H1 (cell line): ENCODE measurements around the gene HSCB. TPM values are rescaled to one million over a fixed set of nuclear protein-coding genes. Genes with fewer than 3 reads are reported as not detected.

Experiments
- ATF3 ChIP-seq: IDR thresholded peaks from 2 replicates; pipeline ENCODE4 v1.6.1; 2011; ENCODE audit warnings: low read depth, mild to moderate bottlenecking, low read length; ENCODE audit not compliant: insufficient read depth
- CHD2 ChIP-seq: IDR thresholded peaks from 2 replicates; pipeline ENCODE4 v1.6.1; 2012; ENCODE audit warnings: low read length, improper control_type of control experiment
- CHD7 ChIP-seq: fragments of 300-600 bp; sonication (generic); IDR thresholded peaks from 2 replicates; pipeline ENCODE4 v1.7.1; 2012; ENCODE audit warnings: low read length, moderate library complexity, mild to moderate bottlenecking, inconsistent platforms; ENCODE audit not compliant: insufficient replicate concordance
- CREB1 ChIP-seq: IDR thresholded peaks from 2 replicates; pipeline ENCODE4 v1.6.1; 2012; ENCODE audit warnings: inconsistent platforms
- PHF8 ChIP-seq: fragments of 200-600 bp; sonication (generic); conservative IDR thresholded peaks from 2 replicates; pipeline ENCODE4 v1.7.1; 2012; ENCODE audit warnings: low read depth, mild to moderate bottlenecking, inconsistent platforms, low read length, moderate library complexity
- polyA plus RNA-seq, 7 experiments: library from polyadenylated mRNA; depleted of rRNA in 3 of 7; stranded (reverse) in 5 of 7; unstranded in 2 of 7; fragments of >200 nt in 5 of 7; fragments of 200-250 nt in 2 of 7; gene quantifications; 1 replicate in 5 of 7; 2 replicates in 1 of 7; 4 replicates in 1 of 7; pipeline versions ENCODE4 v1.2.1 to v1.2.3, GENCODE V29; 2011 to 2013; ENCODE audit warnings: missing spikeins in 2 of 7, mixed read lengths in 2 of 7
- total RNA-seq: library from RNA; stranded (reverse); fragmentation: NEBNext Ultra II Directional; extraction: Animal tissue kit (Norgen Biotek cat#: 25700); gene quantifications from 2 replicates; pipeline ENCODE4 v1.2.1, GENCODE V29; 2021

The HSCB gene
- total and polyA plus RNA-seq, 2 of the 8 experiments (the other 6 are each of a cell fraction or from before 2014, with no cell fraction given), result 14.7 to 16.6 TPM

- TF ChIP-seq CHD7, result no peak
- TF ChIP-seq PHF8, result peak; percentile 95
- TF ChIP-seq CHD2, result no peak
- no peak for TF ChIP-seq ATF3
- TF ChIP-seq CREB1, result peak; percentile 81
Observed at GRCh38 chr22:28800308-28801041, 58.6 kb downstream of the HSCB start, which contains the start of gene XBP1 (continued).
